Measurements from ENCODE around the gene ANKRD45.
"Not testable (repeated sequence)": the region's sequence is repeated elsewhere in the genome, so short reads cannot be mapped to it uniquely, and the experiment has no call there.

ANKRD45 gene

GRCh38 chr1:173646656-173647055 is 23.0 kb downstream of the ANKRD45 start:
- in situ Hi-C loops (cut with MboI; ENCODE audit: low sequenced_read_pairs): no loop called here

GRCh38 chr1:173642450-173643139 is 27.1 kb downstream of the ANKRD45 start:
- in situ Hi-C loops (cut with MboI; ENCODE audit: low sequenced_read_pairs): not testable (repeated sequence)

- in situ Hi-C loops (cut with MboI; ENCODE audit: low sequenced_read_pairs): no loop called here
Measured at GRCh38 chr1:173639102-173639501, 30.5 kb downstream of the ANKRD45 start.

- in situ Hi-C loops (cut with MboI; ENCODE audit: low sequenced_read_pairs): no loop called here
Measured at GRCh38 chr1:173638043-173639021, 31.3 kb downstream of the ANKRD45 start.

GRCh38 chr1:173637236-173638042 is 32.2 kb downstream of the ANKRD45 start:
- in situ Hi-C loops (cut with MboI; ENCODE audit: low sequenced_read_pairs): not testable (repeated sequence)

- in situ Hi-C loops (cut with MboI; ENCODE audit: low sequenced_read_pairs): no loop called here
Measured at GRCh38 chr1:173635116-173635515, 34.5 kb downstream of the ANKRD45 start, which contains the start of gene TEX50. TEX50 (plus strand) TSS chr1:173635338; CDS start chr1:173635522, 184 bp downstream.

GRCh38 chr1:173628888-173629287 is 40.8 kb downstream of the ANKRD45 start:
- in situ Hi-C loops (cut with MboI; ENCODE audit: low sequenced_read_pairs): no loop called here

- in situ Hi-C loops (cut with MboI; ENCODE audit: low sequenced_read_pairs): no loop called here
Measured at GRCh38 chr1:173627269-173627668, 42.4 kb downstream of the ANKRD45 start.

GRCh38 chr1:173616859-173617258 is 52.8 kb downstream of the ANKRD45 start:
- in situ Hi-C loops (cut with MboI; ENCODE audit: low sequenced_read_pairs): no loop called here

- in situ Hi-C loops (cut with MboI; ENCODE audit: low sequenced_read_pairs): not testable (repeated sequence)
Measured at GRCh38 chr1:173613086-173613485, 56.6 kb downstream of the ANKRD45 start.

- in situ Hi-C loops (cut with MboI; ENCODE audit: low sequenced_read_pairs): no loop called here
Measured at GRCh38 chr1:173608503-173609216, 61.0 kb downstream of the ANKRD45 start.

GRCh38 chr1:173603056-173603591 is 66.5 kb downstream of the ANKRD45 start, which contains the start of gene SLC9C2:
SLC9C2 (minus strand) TSS chr1:173603072; CDS start chr1:173601776, 1,296 bp downstream.
- in situ Hi-C loops (cut with MboI; ENCODE audit: low sequenced_read_pairs): no loop called here

GRCh38 chr1:173601588-173601987 is 68.1 kb downstream of the ANKRD45 start:
- in situ Hi-C loops (cut with MboI; ENCODE audit: low sequenced_read_pairs): no loop called here

GRCh38 chr1:173596097-173596825 is 73.4 kb downstream of the ANKRD45 start:
- in situ Hi-C loops (cut with MboI; ENCODE audit: low sequenced_read_pairs): no loop called here

GRCh38 chr1:173591138-173591537 is 78.5 kb downstream of the ANKRD45 start:
- in situ Hi-C loops (cut with MboI; ENCODE audit: low sequenced_read_pairs): not testable (repeated sequence)

- in situ Hi-C loops (cut with MboI; ENCODE audit: low sequenced_read_pairs): no loop called here
Measured at GRCh38 chr1:173590557-173590956, 79.1 kb downstream of the ANKRD45 start.

GRCh38 chr1:173581383-173582079 is 88.1 kb downstream of the ANKRD45 start:
- in situ Hi-C loops (cut with MboI; ENCODE audit: low sequenced_read_pairs): no loop called here

- in situ Hi-C loops (cut with MboI; ENCODE audit: low sequenced_read_pairs): no loop called here
Measured at GRCh38 chr1:173580658-173581057, 89.0 kb downstream of the ANKRD45 start.

- in situ Hi-C loops (cut with MboI; ENCODE audit: low sequenced_read_pairs): no loop called here
Measured at GRCh38 chr1:173580071-173580470, 89.6 kb downstream of the ANKRD45 start.

Measured in HL-60/S4 treated with phorbol 12-myristate 13-acetate at 8.2 ng/mL for 4 days and 3 days (cell line).